K562 (cell line): ENCODE data around the gene PLXNA3. TPM values are rescaled to one million over a fixed set of nuclear protein-coding genes. Genes with fewer than 3 reads are reported as not detected.
A peak's percentile ranks its signal among the peaks of the same experiment; 100 is the strongest.

Experiments used
- ATAC-seq: fragments of 200-7000 bp; cut with Tn5 transposase; 3 replicates; pipeline ENCODE4 v1.9.1; 2020; ENCODE audit warnings: moderate library complexity
- BruUV-seq: library from RNA; stranded (reverse); fragments of 400-500 nt; replicated peaks from 2 replicates; lab custom pipeline; 2021; lab: Mats Ljungman, UMichigan
- CTCF ChIA-PET: fragments of 300-600 bp; formaldehyde crosslinking; extraction: SDS; loops from one replicate; lab custom pipeline; 2021; ENCODE audit warnings: low intra/inter-chr PET ratio; lab: Yijun Ruan, JAX
- POLR2A ChIA-PET: fragments of 300-600, 350-650 bp; sonication (Branson Sonifier 250); formaldehyde crosslinking; extraction: SDS; loops from one replicate; lab custom pipeline; 2021; ENCODE audit warnings: antibody characterized with exemption, inconsistent platforms; lab: Yijun Ruan, JAX
- DNase-seq, 4 experiments: peaks; one replicate each; pipeline versions ENCODE4 v3.0.0 to v3.0.0-alpha.2; 2011 to 2018; ENCODE audit warnings: low spot score in 3 of 4, mixed read lengths in 3 of 4; ENCODE audit errors: extremely low read depth in 1 of 4
- FAIRE-seq: peaks from 2 replicates; lab custom pipeline; 2011; peaks lifted over from hg19 to GRCh38; lab: Jason Lieb, UNC
- H2AFZ ChIP-seq: 2 replicates; pipeline ENCODE4 v1.6.0; 2011; ENCODE audit warnings: low read depth, low read length, control low read depth, inconsistent platforms
- H3K27ac ChIP-seq: fragments of 200-600 bp; 3 replicates; pipeline ENCODE4 v1.8.0; 2011; ENCODE audit warnings: low read depth, mild to moderate bottlenecking, control low read depth, inconsistent platforms, low read length, moderate library complexity, mixed read lengths; ENCODE audit errors: extremely low read depth
- H3K27me3 ChIP-seq, 2 experiments: fragments of 300-600 bp in 1 of 2; 2 replicates in 1 of 2; 3 replicates in 1 of 2; pipeline versions ENCODE4 v1.6.0 to v1.8.0; 2011; ENCODE audit warnings: inconsistent platforms in 2 of 2, low read length in 2 of 2, mild to moderate bottlenecking in 1 of 2, mixed read lengths in 1 of 2, moderate library complexity in 1 of 2; ENCODE audit not compliant: control insufficient read depth in 2 of 2, insufficient read depth in 2 of 2
- H3K36me3 ChIP-seq: fragments of 300-600 bp; 3 replicates; pipeline ENCODE4 v1.8.0; 2011; ENCODE audit warnings: mild to moderate bottlenecking, low read length, inconsistent platforms; ENCODE audit not compliant: control insufficient read depth, insufficient read depth
- H3K4me1 ChIP-seq, 2 experiments: fragments of 200-600 bp in 1 of 2; replicated peaks in 1 of 2; 2 replicates in 1 of 2; 3 replicates in 1 of 2; pipeline versions ENCODE4 v1.5.1 to v1.8.0; 2011; ENCODE audit warnings: inconsistent platforms in 2 of 2, low read length in 2 of 2, mild to moderate bottlenecking in 1 of 2, mixed read lengths in 1 of 2, moderate library complexity in 1 of 2; ENCODE audit not compliant: control insufficient read depth in 2 of 2, insufficient read depth in 2 of 2
- H3K4me2 ChIP-seq: 2 replicates; pipeline ENCODE4 v1.6.1; 2011; ENCODE audit warnings: low read length, control low read depth, inconsistent platforms, mixed read lengths; ENCODE audit not compliant: insufficient read depth
- H3K4me3 ChIP-seq: fragments of 200-600 bp; sonication (generic), shearing (Covaris generic); 2 replicates; pipeline ENCODE4 v1.5.1; 2016; ENCODE audit warnings: control low read depth, inconsistent platforms
- H3K79me2 ChIP-seq: fragments of 200-600 bp; 3 replicates; pipeline ENCODE4 v1.8.0; 2011; ENCODE audit warnings: low read length, inconsistent platforms; ENCODE audit not compliant: control insufficient read depth, insufficient read depth
- H3K9ac ChIP-seq, 2 experiments: 2 replicates each; pipeline versions ENCODE4 v1.6.0 to v1.6.1; 2011; ENCODE audit warnings: low read depth in 2 of 2, low read length in 2 of 2, control low read depth in 1 of 2, inconsistent platforms in 1 of 2, mild to moderate bottlenecking in 1 of 2, mixed read lengths in 1 of 2; ENCODE audit not compliant: insufficient read depth in 1 of 2
- H3K9me1 ChIP-seq: one replicate; pipeline ENCODE4 v1.6.0; 2011; ENCODE audit warnings: inconsistent platforms, mild to moderate bottlenecking, low read length, moderate library complexity; ENCODE audit not compliant: control insufficient read depth, insufficient read depth
- H3K9me3 ChIP-seq: replicated peaks from 2 replicates; pipeline ENCODE4 v1.5.1; 2011; ENCODE audit warnings: low read depth, low read length, inconsistent platforms; ENCODE audit not compliant: control insufficient read depth, insufficient read depth
- H4K20me1 ChIP-seq: replicated peaks from 2 replicates; pipeline ENCODE4 v1.6.1; 2011; ENCODE audit warnings: low read length, inconsistent platforms, mixed read lengths; ENCODE audit not compliant: control insufficient read depth, insufficient read depth
- RBFOX2 ChIP-seq: fragments of 200-400 bp; formaldehyde crosslinking; IDR thresholded peaks from 2 replicates; pipeline ENCODE4 v1.6.1; 2017; ENCODE audit warnings: low read depth, mild to moderate bottlenecking, low read length, moderate library complexity
- SFPQ ChIP-seq: fragments of 200-400 bp; formaldehyde crosslinking; IDR thresholded peaks from 2 replicates; pipeline ENCODE4 v1.6.1; 2017; ENCODE audit warnings: mild to moderate bottlenecking, low read depth, low read length, moderate library complexity
- WGBS: fragments of 100-300 bp; shearing (Covaris generic); methylation state at CpG from one replicate; pipeline ENCODE4 v1.1.6; 2016; ENCODE audit warnings: low coverage, mixed read lengths; ENCODE audit not compliant: insufficient coverage; ENCODE audit errors: missing lambda C conversion rate; 5-methylcytosine and 5-hydroxymethylcytosine counted together
- in situ Hi-C: fragments of 300-500 bp; cut with MboI; formaldehyde crosslinking; loops from 4 replicates; pipeline ENCODE4 v1.15.0; 2018; ENCODE audit warnings: inconsistent platforms, mixed read lengths
- intact Hi-C: fragments of 100-400 bp; cut with micrococcal nuclease; formaldehyde crosslinking; loops from 2 replicates; pipeline ENCODE4 v1.14.2; 2022
- polyA plus RNA-seq, 8 experiments: library from polyadenylated mRNA; depleted of rRNA in 4 of 8; stranded (reverse) in 5 of 8; unstranded in 3 of 8; fragments of >200 nt; fragmentation: Nextera tagmentation in 2 of 8; fragmentation: Illumina TruSeq in 1 of 8; extraction: Ambion mirVana in 2 of 8; extraction: Trizol in 1 of 8; gene quantifications; 2 replicates each; pipeline versions ENCODE4 v1.2.1 to v1.2.3, GENCODE V29; 2011 to 2014; ENCODE audit warnings: inconsistent platforms in 1 of 8, missing spikeins in 1 of 8
- total RNA-seq, 7 experiments: library from RNA; depleted of rRNA in 6 of 7; stranded (reverse); fragments of >200 nt in 6 of 7; fragmentation: Illumina TruSeq in 2 of 7; extraction: Trizol in 2 of 7; gene quantifications; 2 replicates each; pipeline versions ENCODE4 v1.2.1 to v1.2.3, GENCODE V29; 2011 to 2021; ENCODE audit warnings: low replicate concordance in 1 of 7

Gene PLXNA3
- total and polyA plus RNA-seq, 9 of the 15 experiments (the other 6 are each of a cell fraction or from before 2014, with no cell fraction given) = 0.32 to 47.8 (median 7.5) TPM

GRCh38 chrX:154417157-154417556 is 40.9 kb upstream of the PLXNA3 start:
- no peaks in the 10 kb centered on the region for H4K20me1 ChIP-seq
- H3K4me1 ChIP-seq = peaks cover 3 to 31% of the 10 kb centered on the region in 2 experiments; a peak in 4 of 5 replicates
- WGBS = 23% methylated on average over 7 of the region's 7 CpGs
- DNase-seq = no peak
- no peaks in the 10 kb centered on the region for H3K27me3 ChIP-seq
- H3K4me3 ChIP-seq = no peak overlapping the region
- no peak overlapping the region for H3K27ac ChIP-seq
- peaks cover 3% of the 10 kb centered on the region; the same call in 1 of the 3 replicates for H3K79me2 ChIP-seq
- ChIA-PET POLR2A (interaction anchor here (2.1 to 3.2 kb wide), 2 partner anchors 11 to 19 kb away, joined by 4 to 11 read pairs; partner anchors contain the start of genes ATP6AP1 and RPL10), CTCF (no interaction called here)
- H2AFZ ChIP-seq = no peak overlapping the region
- peak overlapping the region in 1 of 2 experiments; percentile 64; a peak in 1 of 4 replicates for H3K9ac ChIP-seq
- no peaks in the 10 kb centered on the region for H3K9me1 ChIP-seq
- in situ Hi-C loops (no loop called here), intact Hi-C loops (no loop called here)
- BruUV-seq = no TSS peak
- FAIRE-seq = no peak
- peak; percentile 16; the same call in 2 of the 3 replicates for ATAC-seq
- H3K9me3 ChIP-seq = no peaks in the 10 kb centered on the region
- TF ChIP-seq SFPQ = no peak
- TF ChIP-seq RBFOX2 = 0 out of 2 replicates have a peak, but pooled peaks have one; percentile 3
- peaks cover 7% of the 10 kb centered on the region; the same call in 1 of the 3 replicates for H3K36me3 ChIP-seq
- H3K4me2 ChIP-seq = no peak overlapping the region
